NCI-H446 (cell line): ENCODE measurements around the gene HNRNPF.

ENCODE experiments used
- DNase-seq, 2 experiments: peaks; one replicate each; lab custom pipeline; 2025; lab: John Stamatoyannopoulos, UW

HNRNPF gene

DNA sequence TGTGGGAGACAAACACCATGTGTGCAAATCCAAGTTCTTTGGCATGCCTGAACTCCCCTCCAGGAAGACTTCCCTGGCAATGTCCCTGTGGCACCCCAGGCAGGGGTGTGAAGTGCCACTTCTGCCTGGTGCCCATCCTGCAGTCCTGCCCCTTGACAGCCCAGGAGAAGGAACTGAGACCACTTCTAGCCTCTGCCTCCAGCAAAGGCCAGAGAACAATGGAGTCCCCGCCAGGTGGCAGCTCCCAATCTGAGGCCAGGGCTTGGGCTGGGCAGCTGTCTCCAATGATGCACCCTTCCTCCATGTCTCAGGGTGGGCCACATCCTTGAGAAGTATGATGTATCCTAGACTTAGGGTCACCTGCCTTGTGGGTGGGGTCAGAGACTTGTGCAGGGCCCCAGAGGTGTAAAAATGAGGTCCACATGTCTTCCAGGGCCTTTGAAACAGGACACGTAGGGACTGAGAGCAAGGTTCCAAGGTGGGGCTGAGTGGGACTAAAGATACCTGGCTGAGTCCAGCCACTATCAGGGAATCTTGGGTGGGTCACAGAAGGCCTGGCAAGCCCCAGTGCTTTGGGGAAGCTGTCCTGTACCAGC is 32.1 kb downstream of the HNRNPF start:
- DNase-seq = no peak

DNA sequence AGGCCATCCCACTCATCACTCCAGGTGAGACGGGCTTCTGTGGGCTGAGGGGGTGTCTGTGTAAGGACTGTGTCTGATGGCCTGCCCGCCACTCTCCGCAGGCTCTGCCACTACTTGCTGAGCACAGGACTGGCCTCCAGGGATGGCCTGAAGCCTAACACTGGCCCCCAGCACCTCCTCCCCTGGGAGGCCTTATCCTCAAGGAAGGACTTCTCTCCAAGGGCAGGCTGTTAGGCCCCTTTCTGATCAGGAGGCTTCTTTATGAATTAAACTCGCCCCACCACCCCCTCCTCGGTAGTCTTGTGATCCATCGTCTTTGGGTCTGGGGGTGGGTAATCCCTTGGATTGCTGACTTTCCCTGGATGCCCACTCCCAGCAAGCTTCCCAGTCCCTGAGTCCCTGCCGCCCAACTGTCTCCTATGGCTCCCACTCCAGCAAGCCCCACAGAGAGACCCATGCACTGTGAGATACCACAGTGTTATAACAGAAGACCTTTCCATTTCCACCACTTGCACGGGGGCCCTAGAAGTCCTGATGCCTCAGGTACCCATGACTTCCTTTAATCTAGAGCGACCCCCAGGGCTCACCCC is 32.8 kb downstream of the HNRNPF start:
- DNase-seq = no peak

DNA sequence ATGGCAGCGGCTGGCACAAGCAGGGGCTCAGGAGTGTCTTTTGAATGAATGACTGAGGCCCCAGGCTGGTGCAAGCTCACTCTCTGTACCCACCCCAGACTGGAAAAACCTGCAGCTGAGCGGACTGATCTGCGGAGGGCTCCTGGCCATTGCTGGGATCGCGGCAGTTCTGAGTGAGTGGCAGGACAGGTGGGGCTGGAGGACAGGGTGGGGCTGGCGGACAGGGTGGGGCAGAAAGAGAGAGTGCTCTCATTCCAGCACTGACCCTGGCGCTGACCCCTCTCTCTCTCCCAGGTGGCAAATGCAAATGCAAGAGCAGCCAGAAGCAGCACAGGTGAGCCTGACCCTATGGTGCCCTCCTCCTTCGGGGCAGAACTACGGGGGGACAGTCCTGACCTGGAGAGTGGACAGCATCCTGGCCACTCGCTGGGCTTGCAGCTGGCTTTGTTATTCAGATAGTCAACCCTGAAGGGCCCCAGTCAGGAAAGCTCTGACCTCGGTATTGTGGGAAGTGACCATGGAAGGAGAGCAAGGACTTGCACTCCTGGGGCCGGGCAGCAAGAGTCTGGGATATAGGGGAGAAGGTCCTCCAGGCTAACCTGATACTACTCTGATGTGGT is 33.5 kb downstream of the HNRNPF start:
- DNase-seq = no peak

DNA sequence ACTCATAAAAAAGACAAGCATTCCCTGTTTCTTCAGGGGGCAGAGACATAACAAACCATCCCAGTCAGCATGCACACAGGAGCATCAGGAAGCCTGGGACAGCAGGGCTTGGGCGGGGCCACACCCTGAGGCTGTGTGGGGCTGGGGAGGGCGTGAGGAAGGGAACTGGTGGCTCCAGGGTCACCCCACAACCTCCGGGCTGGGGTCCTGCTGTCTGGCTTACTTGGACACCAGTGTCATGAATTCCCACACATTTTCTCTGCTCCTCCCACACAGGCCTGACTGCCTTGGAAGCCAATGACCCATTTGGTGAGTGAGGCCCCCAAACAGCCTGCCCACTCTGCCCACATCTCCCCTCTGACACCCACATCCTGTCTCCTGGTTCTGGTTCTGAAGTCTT is 34.8 kb downstream of the HNRNPF start:
- no peak for DNase-seq

DNA sequence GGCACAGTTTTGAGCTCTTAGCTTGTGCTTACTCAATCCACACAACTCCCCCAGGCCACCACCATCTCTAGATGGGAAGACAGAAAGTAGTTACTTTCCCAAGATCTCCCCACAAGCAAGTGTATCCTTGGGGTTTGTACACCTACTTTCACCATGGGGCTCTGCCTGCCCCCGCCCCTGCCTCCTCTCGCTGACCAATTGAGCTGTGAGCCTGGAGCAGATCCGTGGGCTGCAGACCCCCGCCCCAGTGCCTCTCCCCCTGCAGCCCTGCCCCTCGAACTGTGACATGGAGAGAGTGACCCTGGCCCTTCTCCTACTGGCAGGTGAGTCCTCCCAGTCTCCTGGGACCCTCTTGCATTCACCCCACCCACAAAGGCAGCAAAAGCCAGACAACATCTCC is 35.5 kb downstream of the HNRNPF start:
- no peak for DNase-seq

DNA sequence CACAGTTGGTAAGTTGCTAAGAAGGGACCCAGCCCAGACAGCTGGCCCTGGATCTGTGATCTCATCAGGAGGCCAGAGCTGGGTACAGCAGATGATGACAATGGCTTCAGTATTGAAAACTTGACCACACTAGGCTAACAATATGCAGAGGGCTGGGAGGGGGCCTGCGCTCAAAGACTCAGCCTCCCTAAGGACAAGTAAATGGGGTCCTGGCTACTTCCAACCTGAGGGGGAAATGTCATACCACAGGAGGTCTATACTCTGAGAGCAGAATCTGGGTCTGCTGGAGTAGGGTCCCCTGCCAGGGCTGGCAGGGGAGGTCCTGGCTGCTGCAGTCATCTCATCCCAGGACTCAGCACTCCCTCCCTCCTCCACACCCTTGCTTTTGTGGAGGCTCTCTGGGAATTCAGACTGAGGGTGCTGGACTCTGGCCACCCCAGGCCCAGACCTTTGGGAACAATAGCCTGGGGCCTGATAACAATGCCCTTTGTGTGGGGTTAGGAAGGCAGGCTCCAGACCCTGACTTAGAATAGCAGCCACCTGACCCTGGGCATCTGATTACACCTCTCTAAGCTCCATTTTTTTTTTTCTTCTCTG is 36.1 kb downstream of the HNRNPF start:
- no peak for DNase-seq

DNA sequence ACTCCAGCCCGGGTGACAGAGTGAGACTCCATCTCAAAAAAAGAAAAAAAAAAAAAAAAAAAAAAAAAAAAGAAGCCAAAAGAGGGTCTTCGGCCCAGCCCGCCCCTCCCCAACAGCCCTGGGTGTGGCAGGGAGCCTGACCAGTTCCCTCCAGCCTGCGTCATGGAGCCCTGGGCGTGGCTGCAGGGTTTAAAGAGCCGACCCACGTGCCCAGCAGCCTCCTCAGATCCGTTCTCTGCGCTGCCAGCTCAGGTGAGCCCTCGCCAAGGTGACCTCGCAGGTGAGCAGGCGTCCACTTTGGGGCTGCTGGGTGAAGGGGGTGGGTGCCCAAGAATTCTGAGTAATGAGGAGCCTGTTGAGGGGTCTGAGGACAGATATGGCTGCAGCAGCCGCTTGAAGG is 37.6 kb downstream of the HNRNPF start, which contains the start of gene FXYD4:
Gene FXYD4 (plus strand): TSS at position 219 of the 400 bp plus-strand sequence. CDS start 2,111 bp downstream, outside the sequence.
- DNase-seq = no peak

DNA sequence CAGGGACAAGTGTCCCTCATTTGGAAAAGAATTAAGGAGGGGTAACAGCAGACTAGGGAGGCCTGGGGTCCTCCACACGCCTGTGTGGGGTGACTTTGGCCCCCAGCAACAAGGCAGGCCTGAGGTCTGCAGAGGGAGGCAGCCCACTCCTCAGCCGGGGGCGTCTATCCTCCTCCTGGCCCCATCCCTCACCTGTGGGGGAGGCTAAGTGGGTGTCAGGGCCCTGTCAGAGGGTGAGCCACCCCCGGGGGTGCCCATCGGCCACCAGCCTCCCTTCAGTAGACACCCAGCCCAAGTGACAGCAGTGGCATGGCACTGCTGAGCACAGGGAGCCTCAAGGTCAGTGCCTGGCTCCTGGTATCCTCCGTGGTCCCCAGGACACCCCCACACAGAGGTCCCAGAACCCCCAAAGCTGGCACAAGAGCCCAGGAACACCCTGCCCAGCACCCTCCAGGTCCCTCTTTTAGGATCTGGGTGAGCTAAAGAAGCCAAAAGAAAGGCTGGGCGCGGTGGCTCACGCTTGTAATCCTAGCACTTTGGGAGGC is 38.2 kb downstream of the HNRNPF start:
- DNase-seq = no peak

DNA sequence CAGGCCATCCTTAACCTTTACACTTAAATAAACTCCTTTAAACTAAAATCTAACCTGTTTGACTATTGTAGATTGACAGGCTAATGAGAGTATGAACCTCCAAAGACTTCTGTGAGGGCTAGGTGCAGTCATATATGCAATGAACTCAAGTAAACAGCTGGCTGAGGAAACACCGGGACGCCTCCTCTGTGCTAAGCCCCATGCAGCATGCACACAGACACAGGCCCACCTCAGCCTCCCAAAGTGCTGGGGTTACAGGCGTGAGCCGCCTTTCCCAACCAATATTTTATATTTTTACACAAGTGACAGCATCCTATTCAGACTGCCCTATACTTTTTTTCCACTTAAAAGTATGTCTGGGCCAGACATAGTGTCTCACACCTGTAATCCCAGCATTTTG is 39.1 kb downstream of the HNRNPF start:
- DNase-seq = no peak

DNA sequence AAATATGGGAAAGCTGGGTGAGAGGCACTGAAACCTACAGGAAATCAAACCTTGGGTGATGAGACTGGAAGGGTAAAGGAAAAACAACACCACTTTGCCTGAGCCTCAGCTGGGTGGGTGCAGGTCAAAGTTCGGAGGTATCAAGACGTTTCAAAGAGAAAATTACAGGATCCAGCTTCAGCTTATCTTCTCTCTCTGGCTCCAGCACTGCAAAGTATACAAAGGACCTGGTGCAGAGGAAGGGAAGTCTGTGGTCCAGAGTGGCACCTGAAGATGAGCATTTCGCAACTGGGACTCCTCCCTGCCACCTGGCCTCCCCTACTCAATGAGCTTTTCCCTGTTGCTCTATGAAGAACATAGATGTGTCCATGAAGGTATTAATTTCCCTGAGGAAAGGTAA is 44.0 kb downstream of the HNRNPF start:
- DNase-seq = no peak

DNA sequence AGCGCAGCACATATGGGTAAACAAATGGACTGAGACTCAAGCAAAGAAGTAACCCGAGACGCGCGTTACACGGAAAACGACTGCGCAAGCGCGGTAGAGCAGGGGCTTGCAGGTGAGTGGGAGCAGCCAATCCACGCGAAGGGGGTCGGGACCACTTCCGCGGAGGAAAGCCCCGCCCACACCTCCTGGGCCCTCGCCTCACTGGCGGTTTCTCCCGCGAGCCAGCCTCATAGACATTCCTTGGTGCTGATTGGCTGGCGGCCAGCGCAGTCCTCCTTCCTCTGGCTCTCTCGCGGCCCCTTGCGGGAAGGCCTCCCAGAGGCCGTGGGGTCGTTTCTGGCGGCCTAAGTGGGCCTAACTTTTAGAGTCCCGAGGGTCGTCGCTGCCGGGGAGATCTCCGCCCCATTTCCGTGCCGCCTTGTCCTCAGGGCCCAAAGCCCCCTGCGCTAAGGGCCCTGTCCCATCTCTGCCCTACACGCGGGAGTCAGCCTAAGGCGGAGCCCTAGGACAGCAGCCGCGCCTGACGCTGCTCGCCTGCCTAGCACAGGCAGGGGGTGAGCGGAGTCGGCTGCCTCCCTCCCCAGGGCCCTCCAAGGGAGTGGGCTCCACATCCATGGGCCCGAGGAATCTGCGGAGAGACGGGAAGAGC is 46.7 kb downstream of the HNRNPF start:
- DNase-seq = no peak

DNA sequence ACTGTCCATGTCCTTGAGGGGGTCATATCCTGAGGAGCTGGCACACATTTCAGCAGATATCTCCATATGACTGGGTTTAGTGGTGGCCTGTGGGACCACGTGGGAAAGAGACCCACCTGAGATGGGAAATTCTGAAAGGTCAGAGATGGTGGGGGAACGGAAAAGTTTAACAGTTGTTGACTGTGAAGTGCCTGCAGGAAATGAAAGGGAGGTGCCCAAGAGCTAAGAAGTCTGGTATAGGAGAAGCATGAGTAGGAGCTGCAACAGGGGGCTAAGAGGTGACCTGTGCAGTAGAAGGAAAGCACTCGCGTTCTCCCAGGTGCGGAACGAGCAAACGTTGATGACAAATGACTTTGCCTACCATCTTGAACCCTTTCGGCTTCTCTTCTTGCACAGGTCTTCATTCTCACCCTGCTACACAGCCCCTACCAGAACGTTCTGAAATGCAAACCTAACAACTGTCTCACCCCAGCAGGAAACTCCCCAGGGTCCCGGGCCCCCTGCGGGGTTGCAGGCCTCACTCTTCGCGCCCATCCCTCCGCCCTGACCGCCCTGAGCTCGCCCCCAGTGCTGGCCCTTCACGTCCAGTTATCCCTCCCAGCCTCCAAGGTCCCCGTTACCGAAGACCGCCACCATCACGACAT is 47.3 kb downstream of the HNRNPF start:
- no peak for DNase-seq

DNA sequence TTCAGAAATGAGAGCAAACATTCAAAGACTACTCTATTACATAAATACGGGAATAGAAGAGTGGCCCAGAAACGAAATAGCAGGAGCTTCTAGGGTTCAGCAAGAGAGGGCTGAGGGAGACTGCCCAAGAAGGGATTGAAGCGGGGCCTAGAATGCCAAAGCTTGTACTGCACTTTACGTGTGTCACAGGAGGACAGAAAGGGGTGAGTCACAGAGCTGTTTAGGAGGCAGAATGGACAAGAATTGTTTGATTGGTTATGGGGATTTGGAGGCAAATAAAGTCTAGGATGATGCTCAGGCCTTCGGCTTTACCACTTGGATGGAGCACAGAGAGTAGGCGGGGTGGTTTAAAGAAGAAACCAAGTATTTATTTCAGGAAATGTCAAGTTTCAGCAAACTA is 48.9 kb downstream of the HNRNPF start:
- DNase-seq = no peak

DNA sequence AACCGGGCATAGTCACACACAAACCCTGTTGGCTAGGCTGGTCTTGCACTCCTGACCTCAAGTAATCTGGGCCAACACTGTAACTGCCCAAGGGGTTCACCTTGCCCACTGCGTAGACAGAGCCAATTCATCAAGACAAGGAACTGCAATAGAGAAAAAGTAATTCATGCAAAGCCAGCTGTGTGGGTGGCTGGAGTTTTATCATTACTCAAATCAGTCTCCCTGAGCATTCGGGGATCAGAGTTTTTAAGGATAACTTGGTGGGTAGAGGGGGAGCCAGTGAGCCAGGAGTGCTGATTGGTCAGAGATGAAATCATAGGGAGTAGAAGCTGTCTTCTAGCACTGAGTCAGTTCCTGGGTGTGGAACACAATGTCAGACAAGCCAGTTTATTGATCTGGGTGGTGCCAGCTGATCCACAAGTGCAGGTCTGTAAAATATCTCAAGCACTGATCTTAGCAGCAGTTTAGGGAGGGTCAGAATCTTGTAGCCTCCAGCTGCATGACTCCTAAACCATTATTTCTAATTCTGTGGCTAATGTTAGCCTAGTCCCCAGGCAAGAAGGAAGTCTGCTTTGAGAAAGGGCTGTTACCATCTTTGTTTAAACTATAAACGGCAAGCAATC is 53.1 kb downstream of the HNRNPF start:
- DNase-seq = no peak

DNA sequence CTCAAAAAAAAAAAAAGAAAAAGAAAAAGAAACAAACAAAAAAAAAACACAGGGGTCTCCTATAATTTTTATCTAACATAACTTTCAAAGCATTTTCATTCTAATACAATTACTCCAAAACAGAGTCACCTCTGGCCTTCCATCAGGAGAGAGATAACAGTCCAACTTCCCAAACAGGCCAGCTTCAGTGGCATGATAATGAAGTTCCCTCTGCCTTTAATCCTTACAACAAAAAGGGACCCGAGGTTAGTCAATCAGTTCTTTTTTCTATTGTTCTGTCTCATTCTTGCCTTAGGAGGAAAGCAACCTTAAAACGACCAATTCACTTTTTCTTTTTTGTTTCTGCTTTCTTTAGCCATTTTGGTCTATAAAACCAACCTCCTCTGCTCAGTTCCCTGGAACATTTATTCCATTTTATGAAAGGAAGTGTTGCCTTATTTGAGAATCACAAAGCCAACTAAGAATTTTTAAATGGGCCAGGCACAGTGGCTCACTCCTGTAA is 54.1 kb downstream of the HNRNPF start:
- no peak for DNase-seq

DNA sequence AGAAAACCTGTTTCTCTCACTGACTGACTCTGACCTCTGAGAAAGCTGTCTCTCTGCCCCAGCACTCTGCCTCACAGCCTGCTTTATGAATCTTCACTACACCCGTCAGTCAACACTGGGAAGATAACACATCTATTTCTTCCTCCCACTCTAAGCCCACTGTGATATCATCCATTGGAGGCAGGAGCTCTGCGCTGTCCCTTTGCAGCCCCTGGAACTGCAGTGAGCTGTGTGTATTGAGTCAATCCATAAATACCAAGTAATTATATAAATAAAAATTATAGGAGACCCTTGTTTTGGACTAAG is 54.7 kb downstream of the HNRNPF start:
- no peak for DNase-seq

DNA sequence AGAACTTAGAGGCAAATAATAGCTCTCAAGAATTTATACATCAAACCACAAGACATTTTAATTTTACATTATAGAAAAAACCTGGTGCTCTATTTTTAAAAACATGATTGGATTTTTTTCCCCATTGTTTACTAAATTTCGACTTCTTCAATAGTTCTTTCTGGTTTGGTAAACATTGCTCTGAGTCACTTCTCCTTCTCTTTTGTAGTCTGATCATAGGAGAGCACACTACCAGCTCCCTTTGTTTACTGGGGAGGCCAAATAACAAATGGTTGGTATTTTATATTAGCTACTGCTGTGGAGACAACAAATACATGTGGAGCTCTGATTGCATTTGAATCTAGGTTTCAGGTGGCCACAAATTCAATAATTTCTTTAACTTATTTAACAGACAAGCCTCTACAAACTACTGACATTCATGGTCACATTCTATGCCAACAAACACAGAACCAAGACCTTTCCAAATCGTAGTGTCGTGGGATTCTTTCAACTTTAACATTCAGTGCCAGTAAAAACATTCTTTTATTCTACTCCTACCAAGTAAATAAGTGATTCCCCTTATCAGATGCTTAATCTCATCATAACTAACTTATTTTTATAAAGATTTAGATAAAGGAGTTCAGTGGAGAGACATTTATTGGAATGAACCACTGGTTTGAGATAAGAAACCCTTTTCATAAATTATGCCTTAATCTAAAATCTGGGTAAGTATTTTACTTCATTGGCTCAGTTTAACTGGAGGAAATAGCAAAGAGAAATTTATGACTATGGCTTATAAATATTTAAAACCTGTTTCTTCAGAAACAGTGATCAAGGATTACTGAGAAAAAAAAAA is 55.3 kb downstream of the HNRNPF start:
- no peak for DNase-seq

DNA sequence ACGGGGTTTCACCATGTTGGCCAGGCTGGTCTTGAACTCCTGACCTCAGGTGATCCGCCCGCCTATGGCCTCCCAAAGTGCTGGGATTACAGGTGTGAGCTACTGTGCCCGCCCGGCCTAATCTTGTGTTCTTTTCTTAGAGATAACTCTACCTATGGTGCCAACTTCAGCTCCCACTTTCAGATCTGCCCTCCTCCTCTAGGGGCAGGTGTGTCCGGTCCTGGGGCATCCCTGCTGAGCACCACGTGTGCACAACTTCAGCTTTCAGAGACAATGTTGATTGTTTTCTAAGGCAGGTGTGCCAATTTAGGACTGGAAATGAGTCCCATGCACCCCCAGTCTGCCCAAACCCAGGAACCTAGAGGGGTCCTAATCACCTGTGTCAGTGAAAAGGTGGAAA is 56.0 kb downstream of the HNRNPF start:
- DNase-seq = no peak

DNA sequence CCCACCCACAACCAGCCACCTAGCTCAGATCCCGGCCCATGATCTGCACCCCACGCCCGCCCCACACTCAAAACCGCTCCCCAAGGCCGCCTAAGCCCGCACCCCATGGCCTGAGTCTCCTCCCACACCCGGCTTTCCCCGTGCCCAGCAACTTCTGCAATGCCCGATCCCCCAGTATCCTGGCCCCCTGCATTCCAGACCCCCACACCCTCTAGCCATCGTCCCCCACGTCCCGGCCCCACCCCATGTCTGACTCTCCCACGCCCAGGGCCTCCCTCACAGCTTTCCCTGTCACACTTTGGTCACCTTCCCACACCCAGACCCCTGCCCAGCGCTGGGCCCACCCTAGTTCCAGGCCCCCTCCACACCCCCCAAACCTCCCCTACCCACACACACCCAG is 57.7 kb downstream of the HNRNPF start:
- no peak for DNase-seq

DNA sequence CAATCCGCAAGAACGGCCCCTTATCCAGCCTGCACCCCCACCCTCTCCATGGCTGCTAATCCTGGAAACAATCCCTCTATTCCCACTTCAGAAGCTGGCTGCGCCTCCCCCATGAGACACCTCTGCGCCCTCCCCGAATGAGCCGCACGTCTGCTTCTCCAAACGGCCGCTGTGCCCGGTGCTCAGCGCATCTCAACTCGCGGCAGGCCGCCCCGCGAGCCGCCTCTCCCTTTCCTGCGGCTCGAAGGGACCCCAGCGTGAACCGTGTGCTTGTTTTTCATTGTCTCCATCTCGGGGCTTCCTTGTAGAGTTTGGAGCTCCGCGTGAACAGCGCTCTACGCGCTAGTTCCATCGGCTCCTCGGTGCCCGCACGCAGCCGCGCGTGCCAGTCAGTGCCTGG is 58.3 kb downstream of the HNRNPF start:
- DNase-seq = no peak

DNA sequence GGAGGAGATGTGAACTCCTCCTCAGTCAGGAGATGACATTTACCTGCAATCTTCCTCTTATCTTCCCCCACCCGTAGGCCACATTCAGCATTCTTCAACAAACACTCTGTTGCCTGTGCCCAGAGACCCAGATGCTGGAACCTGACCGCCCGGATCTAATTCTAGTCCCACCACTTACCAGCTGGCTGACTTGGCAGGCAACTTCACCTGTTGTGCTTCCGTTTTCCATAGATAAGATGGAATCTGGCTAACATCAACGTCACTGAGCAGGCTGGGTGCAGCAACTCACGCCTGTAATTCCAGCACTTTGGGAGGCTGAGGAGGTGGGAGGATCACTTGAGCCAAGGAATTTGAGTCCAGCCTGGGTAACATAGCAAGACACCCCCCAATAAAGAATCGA is 58.8 kb downstream of the HNRNPF start:
- no peak for DNase-seq
